GM21723 (cell line): ENCODE results near the gene IGSF6.
"Not testable (repeated sequence)": the region's sequence is repeated elsewhere in the genome, so short reads cannot be mapped to it uniquely, and the experiment has no call there.

Experiments
- ATAC-seq: cut with Tn5 transposase; IDR thresholded peaks from one replicate; pipeline ENCODE4 v1.9.1; 2021; ENCODE audit warnings: mild to moderate bottlenecking, moderate library complexity; ENCODE audit not compliant: unreplicated experiment

Gene IGSF6

DNA sequence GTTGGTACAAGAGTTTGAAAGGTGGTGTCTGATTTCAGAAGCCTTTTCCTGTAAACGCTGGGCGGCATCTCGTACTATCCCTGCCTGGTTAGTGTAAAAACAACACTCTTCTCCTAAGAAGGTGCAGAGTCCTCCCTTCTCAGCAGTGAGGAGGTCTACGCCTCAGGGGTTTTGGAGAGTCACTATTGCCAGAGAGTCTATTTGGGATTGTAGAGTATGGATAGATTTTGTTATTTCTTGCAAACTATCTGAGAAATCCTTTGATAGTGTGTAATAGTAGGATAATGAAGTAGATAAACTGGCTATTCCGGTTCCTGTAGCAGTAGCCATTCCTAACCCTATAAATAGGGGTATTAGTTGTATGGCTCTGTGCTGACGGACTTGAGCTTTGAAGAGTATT lies 21.5 kb downstream of the IGSF6 start:
- ATAC-seq = not testable (repeated sequence)

GRCh38 chr16:21629616-21630539 lies 22.5 kb downstream of the IGSF6 start:
- ATAC-seq = not testable (repeated sequence)

- ATAC-seq = no peak
Observed at GRCh38 chr16:21628772-21629171, 23.6 kb downstream of the IGSF6 start.

DNA sequence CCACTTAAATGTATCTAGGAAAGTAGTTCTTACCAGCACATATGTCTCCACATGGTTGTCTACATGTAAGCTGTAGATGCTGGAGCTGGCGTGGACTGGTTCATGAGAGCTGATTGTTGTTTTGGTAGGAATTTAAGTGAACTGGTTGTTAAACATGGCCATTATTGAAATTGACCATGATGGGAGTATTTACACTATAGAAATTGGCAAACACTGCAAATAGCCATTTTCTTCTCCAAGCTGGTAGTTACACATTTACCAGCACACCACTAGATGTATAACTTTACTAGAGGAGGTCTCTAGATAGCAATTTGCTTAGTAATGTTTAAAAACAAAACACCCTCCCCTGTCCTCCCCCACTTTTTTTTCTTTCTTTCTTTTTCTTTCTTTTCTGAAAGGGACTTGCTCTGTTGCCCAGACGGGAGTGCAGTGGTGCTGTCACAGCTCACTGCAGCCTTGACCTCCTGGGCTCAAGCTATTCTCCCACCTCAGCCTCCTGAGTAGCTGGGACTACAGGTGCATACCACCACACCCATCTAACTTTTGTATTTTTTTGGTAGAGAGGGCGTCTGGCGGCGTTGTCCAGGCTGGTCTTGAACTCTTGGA lies 24.2 kb downstream of the IGSF6 start:
- no peak for ATAC-seq

GRCh38 chr16:21626659-21627277 lies 25.6 kb downstream of the IGSF6 start:
- no peak for ATAC-seq

DNA sequence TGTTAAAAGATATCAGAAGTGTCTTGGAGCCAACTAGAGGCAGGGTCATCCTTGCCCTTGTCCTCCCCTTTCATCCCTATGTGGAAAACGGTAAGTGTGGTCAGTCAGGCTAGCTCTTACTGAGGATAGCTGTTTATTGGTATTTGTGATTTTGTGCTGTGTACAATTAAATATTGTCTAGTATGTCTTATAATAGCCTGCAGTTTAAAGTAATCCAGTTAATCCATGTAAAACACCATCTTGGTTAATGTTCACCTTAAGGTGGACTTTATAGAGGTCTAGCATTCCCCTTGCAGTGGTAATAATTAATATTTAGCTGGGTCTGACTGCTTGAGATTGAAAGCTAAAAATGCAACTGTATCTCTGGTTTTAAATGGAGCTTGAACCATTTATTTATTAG lies 27.4 kb downstream of the IGSF6 start:
- ATAC-seq = no peak

- ATAC-seq = no peak
Observed at GRCh38 chr16:21622545-21622944, 29.9 kb downstream of the IGSF6 start.

DNA sequence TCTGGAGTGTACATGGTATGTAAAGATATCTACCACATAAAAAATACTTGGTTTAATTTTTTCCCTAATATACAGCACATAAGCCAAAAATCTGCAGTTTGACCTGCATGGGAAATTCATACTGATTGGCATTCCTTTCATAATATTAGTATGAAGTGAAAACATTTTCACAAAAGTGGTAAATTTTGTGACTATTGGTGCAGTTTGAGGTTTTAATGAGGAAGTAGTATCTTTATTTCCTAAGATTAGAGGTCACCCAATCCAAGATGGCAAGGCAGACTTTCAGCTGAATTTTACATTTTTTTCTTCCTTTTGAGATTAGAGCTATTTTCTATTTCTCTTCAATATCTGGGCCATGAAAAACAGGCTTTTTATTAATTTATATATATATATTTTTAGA lies 31.8 kb downstream of the IGSF6 start:
- ATAC-seq = no peak

DNA sequence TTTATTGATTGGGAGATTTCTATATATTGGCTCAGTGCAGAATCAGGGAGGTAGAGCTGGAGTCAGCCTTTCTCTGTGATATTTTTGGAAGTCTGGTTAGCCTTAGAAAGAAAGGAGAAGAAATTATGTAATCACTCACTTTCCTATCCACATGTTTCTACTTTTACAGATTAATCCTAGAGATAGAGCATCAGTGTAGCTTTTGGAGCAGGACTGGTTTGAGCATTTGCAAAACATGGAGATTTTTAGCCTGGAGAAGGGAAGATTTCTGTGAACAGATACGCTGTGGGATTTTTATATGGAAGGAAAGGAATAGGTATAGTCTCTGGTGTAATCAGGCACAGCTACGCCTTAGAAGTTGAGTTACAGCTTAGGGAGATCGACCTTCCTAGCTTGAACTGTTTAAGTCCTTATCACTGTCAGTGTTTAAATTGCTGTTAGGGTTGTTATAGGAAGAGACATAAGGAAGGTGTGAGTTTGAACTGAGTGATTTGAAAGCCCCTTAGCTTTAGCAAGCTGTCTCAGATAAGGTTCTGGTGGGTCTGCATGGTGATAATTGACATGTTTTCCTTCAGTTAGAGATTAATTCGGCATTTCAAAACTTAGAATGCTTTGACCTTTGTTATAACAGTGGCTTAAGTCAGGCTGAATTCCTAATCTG lies 32.5 kb downstream of the IGSF6 start:
- no peak for ATAC-seq

- ATAC-seq = no peak
Observed at GRCh38 chr16:21618281-21618680, 34.1 kb downstream of the IGSF6 start.

- no peak for ATAC-seq
Observed at GRCh38 chr16:21617607-21618006, 34.8 kb downstream of the IGSF6 start.

DNA sequence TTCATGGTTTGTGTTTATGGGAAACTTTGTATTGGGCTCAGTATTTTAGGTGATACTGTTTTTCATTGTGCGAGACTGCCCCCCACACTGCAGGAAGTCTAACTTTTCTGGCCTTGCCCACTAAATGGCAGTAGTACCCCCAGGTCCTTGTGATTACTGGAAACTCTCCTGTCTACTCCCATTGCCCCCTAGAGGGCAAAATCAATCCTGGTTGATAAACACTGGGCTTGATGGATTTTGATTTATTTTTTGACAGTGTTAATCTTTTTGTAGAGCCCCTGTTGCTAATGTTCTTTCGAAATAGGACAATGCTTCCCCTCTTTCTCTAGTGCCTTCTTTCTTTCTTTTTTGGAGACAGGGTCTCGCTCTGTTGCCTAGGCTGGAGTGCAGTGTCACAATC lies 37.5 kb downstream of the IGSF6 start:
- no peak for ATAC-seq

- no peak for ATAC-seq
Observed at GRCh38 chr16:21613781-21614180, 38.6 kb downstream of the IGSF6 start.

DNA sequence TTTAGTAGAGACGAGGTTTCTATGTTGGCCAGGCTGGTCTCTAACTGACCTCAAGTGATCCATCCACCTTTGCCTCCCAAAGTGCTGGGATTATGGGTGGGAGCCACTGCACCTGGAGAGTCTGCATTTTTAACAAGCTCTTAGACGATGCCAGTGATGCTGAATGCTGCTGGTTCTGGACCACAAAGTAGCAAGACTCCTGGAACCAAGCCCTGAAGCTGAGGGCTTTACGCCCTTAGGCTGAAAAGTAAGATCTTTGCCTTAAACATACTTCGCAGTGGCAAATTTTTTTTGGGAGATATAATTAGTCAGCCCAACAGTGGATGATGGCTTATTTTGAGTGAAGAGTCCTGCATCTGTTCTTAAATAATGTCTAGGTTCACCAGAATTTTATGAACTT lies 39.0 kb downstream of the IGSF6 start:
- ATAC-seq = no peak

DNA sequence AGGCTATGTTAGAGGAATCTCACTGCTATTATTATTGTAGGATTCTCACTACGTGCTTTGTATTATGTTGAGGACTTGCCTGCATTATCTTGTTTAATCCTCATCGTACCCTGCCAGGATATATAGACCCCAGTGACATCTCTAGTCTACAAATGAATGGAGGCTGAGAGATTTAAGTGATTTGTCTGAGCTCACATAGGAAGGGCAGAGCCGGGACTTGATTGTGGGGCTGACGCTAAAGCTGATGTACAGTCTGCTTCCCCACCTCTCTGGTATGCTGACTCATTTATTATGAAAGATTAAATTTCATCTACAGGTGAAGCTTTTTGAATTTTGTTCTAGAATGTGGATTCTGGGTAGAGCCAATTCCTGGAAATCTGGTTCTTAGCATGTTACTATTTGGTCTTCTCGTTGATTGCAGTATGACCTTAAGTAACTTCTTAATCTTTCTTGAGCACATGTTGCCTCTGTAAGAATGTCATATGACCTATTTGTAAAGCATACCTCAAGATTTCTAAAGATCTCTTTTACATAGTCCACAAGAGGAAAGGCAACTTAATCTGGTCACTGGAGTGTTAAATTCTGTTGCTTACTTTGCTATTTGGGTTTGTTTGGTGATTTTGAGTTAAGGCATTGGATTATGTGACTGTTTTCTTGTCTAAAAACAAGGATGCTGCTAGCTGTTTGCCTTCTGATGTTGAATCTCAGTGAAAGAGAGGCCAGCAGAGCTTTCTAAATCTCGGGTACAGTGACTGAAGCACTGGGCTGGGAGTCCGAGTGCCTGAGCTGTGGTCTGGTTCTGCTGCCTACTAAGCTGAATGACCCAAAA lies 40.6 kb downstream of the IGSF6 start:
- ATAC-seq = no peak

DNA sequence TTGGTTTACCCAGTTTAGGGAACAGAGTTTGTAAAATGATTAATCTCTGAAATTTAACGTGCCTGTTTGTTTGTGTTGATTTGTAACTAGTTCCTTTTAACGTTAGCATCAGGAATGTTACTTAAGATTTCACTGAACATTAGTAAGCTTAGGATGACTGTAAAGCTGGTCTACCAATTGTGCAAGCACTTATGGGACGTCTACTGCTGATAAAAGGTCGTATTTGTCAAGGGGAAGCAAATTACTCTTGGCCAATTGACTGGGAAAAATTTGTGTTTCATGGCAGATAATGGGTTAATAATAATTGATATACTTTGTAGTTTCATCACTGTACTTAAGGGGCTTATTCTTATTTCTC lies 41.2 kb downstream of the IGSF6 start:
- ATAC-seq = no peak

DNA sequence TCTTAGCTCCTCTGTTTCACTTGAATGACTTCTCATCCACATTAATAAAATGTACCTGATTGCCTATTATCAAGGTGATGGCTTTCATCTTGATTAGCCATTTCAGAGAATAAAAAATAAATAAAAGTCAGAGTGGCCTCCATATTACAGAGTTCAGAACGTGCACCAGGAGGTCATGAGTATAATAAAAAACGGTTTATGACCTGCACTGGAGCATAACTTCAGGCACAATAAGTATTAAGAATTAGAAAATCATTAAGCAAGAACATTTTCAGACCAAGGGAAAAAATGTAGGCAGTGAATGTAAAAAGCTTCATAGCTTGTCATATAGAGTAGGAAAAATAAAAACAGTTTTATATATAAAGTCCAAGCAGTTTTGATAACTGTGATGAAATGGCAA lies 41.6 kb downstream of the IGSF6 start:
- no peak for ATAC-seq

- ATAC-seq = no peak
Observed at GRCh38 chr16:21610006-21610544, 42.3 kb downstream of the IGSF6 start.

GRCh38 chr16:21608639-21609328 lies 43.6 kb downstream of the IGSF6 start:
- no peak for ATAC-seq

- ATAC-seq = not testable (repeated sequence)
Observed at GRCh38 chr16:21605848-21606247, 46.6 kb downstream of the IGSF6 start.
